Kidney (tissue), 14 donors: ENCODE results near the gene C20orf96. TPM values are rescaled to one million over a fixed set of nuclear protein-coding genes. Genes with fewer than 3 reads are reported as not detected.

Experiments used
- DNase-seq, 5 donors: peaks; one replicate each; pipeline ENCODE4 v3.0.0-alpha.2; 2013 to 2020
- FAIRE-seq: peaks from 2 replicates; lab custom pipeline; 2012; peaks lifted over from hg19 to GRCh38; lab: Jason Lieb, UNC
- H3K27ac ChIP-seq, 2 donors: one replicate each; pipeline ENCODE4 v1.7.0; 2013; ENCODE audit warnings: low read depth in 2 of 2, low read length in 2 of 2, inconsistent platforms in 1 of 2
- H3K27me3 ChIP-seq: one replicate; pipeline ENCODE4 v1.7.1; 2013; ENCODE audit warnings: low read length, inconsistent platforms; ENCODE audit not compliant: control insufficient read depth, insufficient read depth
- H3K36me3 ChIP-seq, 3 donors: one replicate each; pipeline versions ENCODE4 v1.7.0 to v1.7.1; 2013; ENCODE audit warnings: low read length in 3 of 3, control low read depth in 1 of 3, inconsistent platforms in 1 of 3; ENCODE audit not compliant: insufficient read depth in 3 of 3, control insufficient read depth in 2 of 3
- H3K4me1 ChIP-seq, 3 donors: one replicate each; pipeline versions ENCODE4 v1.7.0 to v1.7.1; 2013; ENCODE audit warnings: low read length in 3 of 3, inconsistent platforms in 1 of 3, low read depth in 1 of 3; ENCODE audit not compliant: control insufficient read depth in 2 of 3, insufficient read depth in 2 of 3
- H3K4me3 ChIP-seq, 3 donors: one replicate each; pipeline versions ENCODE4 v1.7.0 to v1.8.1; 2013; ENCODE audit warnings: low read length in 3 of 3, control low read depth in 1 of 3, inconsistent platforms in 1 of 3
- H3K9ac ChIP-seq, 3 donors: one replicate each; pipeline versions ENCODE4 v1.7.0 to v1.7.1; 2013; ENCODE audit warnings: low read length in 3 of 3, control low read depth in 1 of 3, inconsistent platforms in 1 of 3
- H3K9me3 ChIP-seq, 3 donors: one replicate each; pipeline versions ENCODE4 v1.7.0 to v1.7.1; 2013; ENCODE audit warnings: low read length in 3 of 3, control low read depth in 1 of 3, inconsistent platforms in 1 of 3; ENCODE audit not compliant: control insufficient read depth in 2 of 3, insufficient read depth in 1 of 3
- CTCF ChIP-seq: IDR thresholded peaks from 3 replicates; pipeline ENCODE4 v1.5.1; 2012; ENCODE audit warnings: mild to moderate bottlenecking, moderate library complexity, borderline replicate concordance; ENCODE audit not compliant: insufficient read depth; ENCODE audit errors: extremely low read depth
- intact Hi-C: fragments of 100-400 bp; cut with DNase I; formaldehyde crosslinking; loops from one replicate; pipeline ENCODE4 v1.11.1; 2022
- polyA plus RNA-seq: library from polyadenylated mRNA; stranded (reverse); fragments of 350-450 nt; fragmentation: Illumina TruSeq; extraction: RNeasy Lipid Tissue Mini Kit (QIAGEN cat#74804); gene quantifications from one replicate; pipeline ENCODE4 v1.2.3, GENCODE V29; 2014; ENCODE audit warnings: low read depth, low replicate concordance; ENCODE audit not compliant: insufficient read depth
- total RNA-seq: library from RNA; stranded (reverse); fragmentation: NEBNext Ultra II Directional; extraction: Animal tissue kit (Norgen Biotek cat#: 25700); gene quantifications from one replicate; pipeline ENCODE4 v1.2.1, GENCODE V29; 2021
- donor health status: control.
- donor health status: control.
- donor health status: control.
- donor health status: control.
- donor health status: control.
- donor health status: DM: yes; HTN: yes; CAD: no.
- donor health status: Normal renal cell carcinoma (clear cell type).

C20orf96 gene
- total and polyA plus RNA-seq, 2 donors from 2014 or later = 9.4 to 12.5 TPM

- Histone ChIP-seq H3K36me3 (peaks cover 0 to 3% (median 0%) of the 10 kb centered on the region in 3 donors), H3K9me3 (no peaks in the 10 kb centered on the region), H3K4me1 (peaks cover 13 to 23% (median 16%) of the 10 kb centered on the region in 3 donors), H3K4me3 (no peak overlapping the region), H3K9ac (no peak overlapping the region), H3K27ac (no peak overlapping the region), H3K27me3 (no peaks in the 10 kb centered on the region)
- no peak for TF ChIP-seq CTCF
- FAIRE-seq (no peak), DNase-seq (no peak)
- intact Hi-C loops = no loop called here
These were observed 5.3 kb upstream of the C20orf96 start for GRCh38 chr20:295804-296203.

GRCh38 chr20:294602-295001 lies 4.1 kb upstream of the C20orf96 start:
- no peak overlapping the region for H3K4me3 ChIP-seq
- H3K27ac ChIP-seq = no peak overlapping the region
- H3K36me3 ChIP-seq = no peaks in the 10 kb centered on the region
- DNase-seq (peak in 3 of 5 donors; percentile 19 to 35 (median 29)), FAIRE-seq (no peak)
- peaks cover 4 to 15% (median 9%) of the 10 kb centered on the region in 3 donors for H3K4me1 ChIP-seq
- no peaks in the 10 kb centered on the region for H3K27me3 ChIP-seq
- no peaks in the 10 kb centered on the region for H3K9me3 ChIP-seq
- no peak for TF ChIP-seq CTCF
- intact Hi-C loops = no loop called here
- H3K9ac ChIP-seq = no peak overlapping the region

GRCh38 chr20:289693-290083 lies 862 bp downstream of the C20orf96 start:
- peak overlapping the region; percentile 77 to 94 (median 88) for H3K9ac ChIP-seq
- TF ChIP-seq CTCF = no peak
- no peaks in the 10 kb centered on the region for H3K9me3 ChIP-seq
- no peaks in the 10 kb centered on the region for H3K27me3 ChIP-seq
- peak overlapping the region; percentile 63 to 88 for H3K27ac ChIP-seq
- intact Hi-C loops = no loop called here
- H3K36me3 ChIP-seq = no peaks in the 10 kb centered on the region
- peak in 1 of 5 donors; percentile 2 for DNase-seq
- H3K4me1 ChIP-seq = peaks cover 0 to 11% (median 9%) of the 10 kb centered on the region in 3 donors
- FAIRE-seq = no peak
- H3K4me3 ChIP-seq = peak overlapping the region; percentile 84 to 96 (median 93)
